NB4 (cell line): Measurements from ENCODE around the gene SAMD4A.

Experiments used
- DNase-seq: peaks from one replicate; pipeline ENCODE4 v3.0.0; 2010; ENCODE audit warnings: low read depth
- H3K4me3 ChIP-seq: one replicate; pipeline ENCODE4 v1.5.1; 2011; ENCODE audit warnings: mild to moderate bottlenecking, low read depth, low read length, moderate library complexity
- MYC ChIP-seq: IDR thresholded peaks from 2 replicates; pipeline ENCODE4 v1.6.1; 2011; ENCODE audit warnings: low read depth, low read length
- POLR2A ChIP-seq: IDR thresholded peaks from 2 replicates; pipeline ENCODE4 v1.6.1; 2011; ENCODE audit warnings: mild to moderate bottlenecking; ENCODE audit not compliant: insufficient read length; ENCODE audit errors: extremely low read depth
- TF ChIP-seq, protein P1 (sequence below): IDR thresholded peaks from 2 replicates; pipeline ENCODE4 v1.6.1; 2011; ENCODE audit warnings: low read depth, low read length
- TF ChIP-seq, protein P2 (sequence below): IDR thresholded peaks from one replicate; pipeline ENCODE4 v1.5.1; 2012; ENCODE audit warnings: low read depth, low read length

The SAMD4A gene

DNA sequence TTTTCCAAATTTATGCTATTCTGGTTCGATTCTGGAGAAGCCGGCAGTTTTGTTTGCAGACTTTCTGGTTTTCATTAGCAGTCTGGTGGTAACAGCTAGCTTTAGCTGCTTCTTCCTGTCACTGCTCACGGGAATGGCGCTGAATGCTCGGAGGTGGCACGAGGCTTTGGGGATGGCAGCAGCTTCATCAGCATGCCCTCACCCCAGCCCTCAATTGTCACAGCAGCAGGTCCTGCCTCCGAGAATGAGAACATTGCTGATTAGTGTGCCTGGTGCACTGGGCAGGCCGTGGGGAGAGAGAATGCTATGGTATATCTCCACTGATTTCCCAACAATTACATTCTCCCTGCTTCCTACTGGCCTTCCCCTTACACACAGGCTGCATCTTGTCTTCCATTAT, 73.6 kb downstream of the SAMD4A start:
- TF ChIP-seq MYC, result no peak
- TF ChIP-seq, protein P1, sequence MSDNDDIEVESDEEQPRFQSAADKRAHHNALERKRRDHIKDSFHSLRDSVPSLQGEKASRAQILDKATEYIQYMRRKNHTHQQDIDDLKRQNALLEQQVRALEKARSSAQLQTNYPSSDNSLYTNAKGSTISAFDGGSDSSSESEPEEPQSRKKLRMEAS, result no peak
- TF ChIP-seq, protein P2, sequence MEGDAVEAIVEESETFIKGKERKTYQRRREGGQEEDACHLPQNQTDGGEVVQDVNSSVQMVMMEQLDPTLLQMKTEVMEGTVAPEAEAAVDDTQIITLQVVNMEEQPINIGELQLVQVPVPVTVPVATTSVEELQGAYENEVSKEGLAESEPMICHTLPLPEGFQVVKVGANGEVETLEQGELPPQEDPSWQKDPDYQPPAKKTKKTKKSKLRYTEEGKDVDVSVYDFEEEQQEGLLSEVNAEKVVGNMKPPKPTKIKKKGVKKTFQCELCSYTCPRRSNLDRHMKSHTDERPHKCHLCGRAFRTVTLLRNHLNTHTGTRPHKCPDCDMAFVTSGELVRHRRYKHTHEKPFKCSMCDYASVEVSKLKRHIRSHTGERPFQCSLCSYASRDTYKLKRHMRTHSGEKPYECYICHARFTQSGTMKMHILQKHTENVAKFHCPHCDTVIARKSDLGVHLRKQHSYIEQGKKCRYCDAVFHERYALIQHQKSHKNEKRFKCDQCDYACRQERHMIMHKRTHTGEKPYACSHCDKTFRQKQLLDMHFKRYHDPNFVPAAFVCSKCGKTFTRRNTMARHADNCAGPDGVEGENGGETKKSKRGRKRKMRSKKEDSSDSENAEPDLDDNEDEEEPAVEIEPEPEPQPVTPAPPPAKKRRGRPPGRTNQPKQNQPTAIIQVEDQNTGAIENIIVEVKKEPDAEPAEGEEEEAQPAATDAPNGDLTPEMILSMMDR, result no peak
- TF ChIP-seq POLR2A, result no peak
- no peak for DNase-seq
- no peak overlapping the region for H3K4me3 ChIP-seq

DNA sequence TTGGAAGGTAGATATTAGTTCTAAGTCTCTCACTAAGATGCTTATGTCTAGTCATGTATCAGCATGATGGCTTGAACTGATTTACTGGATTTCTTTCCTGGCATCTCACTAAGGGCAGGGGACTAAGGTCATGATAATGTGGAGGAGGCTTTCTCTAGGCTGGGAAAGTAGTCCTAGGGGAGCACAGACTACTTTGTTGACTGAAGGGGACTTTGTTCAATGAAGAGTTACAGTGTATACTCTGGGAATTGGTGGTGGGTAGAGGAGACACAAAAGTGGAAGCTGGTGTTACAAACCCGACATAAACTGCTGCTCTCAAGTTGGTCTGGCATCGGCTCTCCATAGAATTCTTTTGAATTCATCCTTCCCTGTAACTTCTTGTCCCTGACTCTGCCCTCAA, 75.2 kb downstream of the SAMD4A start:
- TF ChIP-seq POLR2A (no peak), MYC (no peak)
- TF ChIP-seq, protein P2, result no peak
- TF ChIP-seq, protein P1, result no peak
- DNase-seq, result no peak

DNA sequence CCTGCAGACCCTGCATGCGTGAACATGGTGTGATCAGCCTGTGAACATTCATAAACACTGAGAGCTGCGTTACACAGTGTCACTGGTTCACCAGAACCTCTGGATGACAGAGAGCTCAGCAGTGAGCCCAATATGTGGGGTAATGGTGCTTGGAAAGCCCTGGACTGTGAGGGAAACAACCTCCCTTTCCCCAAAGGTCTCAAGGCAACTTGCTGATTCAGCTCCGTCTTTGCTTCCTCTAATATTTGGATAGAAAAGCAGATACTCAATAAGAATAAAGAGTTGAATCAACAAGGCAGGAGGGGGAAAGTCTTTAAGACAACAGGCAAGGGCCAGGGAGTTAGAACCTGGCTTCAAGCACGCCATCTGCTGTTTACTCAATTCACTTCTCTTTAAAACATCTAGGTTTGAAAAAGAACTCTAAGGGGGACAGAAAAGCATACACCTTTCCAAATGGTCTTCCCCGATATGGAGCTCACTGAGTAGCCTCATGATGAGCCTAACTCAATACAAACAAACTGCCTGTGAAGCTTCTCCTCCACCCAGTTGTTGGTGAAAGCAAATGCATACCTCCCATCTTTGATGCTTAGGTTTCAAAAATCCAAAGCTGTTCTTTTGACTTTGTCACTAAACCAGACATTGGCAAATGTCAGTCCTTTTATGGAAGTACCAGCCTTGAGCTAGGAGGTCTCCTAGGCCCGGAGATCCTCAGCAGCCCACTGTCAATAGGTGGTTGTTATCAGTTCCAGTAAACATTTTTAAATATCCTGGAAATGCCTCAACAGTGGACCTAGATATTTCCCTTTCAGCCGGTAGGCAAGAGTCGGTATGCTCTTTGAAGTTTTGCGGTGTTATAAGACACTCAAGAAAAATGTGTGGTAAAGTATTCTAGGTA, 76.1 kb downstream of the SAMD4A start:
- DNase-seq, result peak; percentile 16
- TF ChIP-seq, protein P2, result no peak
- H3K4me3 ChIP-seq, result no peak overlapping the region

More for the DNA sequence above, 75.2 kb downstream of the SAMD4A start:
- H3K4me3 ChIP-seq, result no peak overlapping the region

DNA sequence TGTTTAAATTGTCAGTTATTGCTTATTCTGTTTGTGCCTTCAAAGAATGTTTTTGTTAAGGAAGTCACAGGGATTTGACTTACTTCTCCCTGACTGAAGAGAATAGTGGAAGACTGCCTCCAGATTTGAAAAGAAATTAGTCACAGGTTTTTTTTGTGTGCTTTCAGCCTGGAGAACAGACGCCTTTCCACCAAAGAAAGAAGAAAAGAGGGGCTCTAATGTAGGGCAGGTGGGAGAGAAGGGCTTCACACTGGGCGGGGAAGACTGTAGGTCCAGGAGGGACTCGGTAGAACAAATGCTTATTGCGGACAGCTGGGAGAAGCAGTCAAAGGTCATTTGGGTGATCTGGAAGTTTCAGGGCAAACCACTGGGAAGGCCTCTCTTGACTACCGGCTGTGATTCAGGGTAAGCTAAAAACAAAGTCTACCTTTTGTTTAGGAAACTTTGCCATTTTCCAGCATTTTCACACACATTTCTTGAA, 76.8 kb downstream of the SAMD4A start:
- TF ChIP-seq, protein P2, result no peak
- no peak for TF ChIP-seq MYC

DNA sequence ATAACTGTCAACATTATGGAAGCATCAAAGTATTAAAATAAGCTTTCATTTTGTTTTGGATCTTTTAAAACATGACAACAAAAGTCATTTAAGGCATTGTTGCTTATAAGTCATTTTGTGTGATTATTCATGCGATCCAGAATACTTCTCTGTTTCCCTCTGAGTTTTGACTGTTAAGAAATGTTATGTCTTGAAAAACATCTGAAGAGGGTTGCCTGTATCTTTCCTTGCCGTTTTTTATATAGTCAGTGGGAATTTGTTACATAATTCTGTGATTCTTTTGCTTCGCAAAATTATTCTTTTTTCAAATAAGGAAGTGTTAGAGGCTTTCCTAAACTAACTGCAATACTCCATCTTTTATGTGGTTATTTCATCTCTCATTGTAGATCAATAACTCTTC, 78.7 kb downstream of the SAMD4A start:
- TF ChIP-seq, protein P2, result no peak
- TF ChIP-seq, protein P1, result no peak
- TF ChIP-seq POLR2A, result no peak
- no peak for TF ChIP-seq MYC
- no peak overlapping the region for H3K4me3 ChIP-seq
- no peak for DNase-seq

More for the DNA sequence above, 76.8 kb downstream of the SAMD4A start:
- DNase-seq, result no peak
- no peak overlapping the region for H3K4me3 ChIP-seq

DNA sequence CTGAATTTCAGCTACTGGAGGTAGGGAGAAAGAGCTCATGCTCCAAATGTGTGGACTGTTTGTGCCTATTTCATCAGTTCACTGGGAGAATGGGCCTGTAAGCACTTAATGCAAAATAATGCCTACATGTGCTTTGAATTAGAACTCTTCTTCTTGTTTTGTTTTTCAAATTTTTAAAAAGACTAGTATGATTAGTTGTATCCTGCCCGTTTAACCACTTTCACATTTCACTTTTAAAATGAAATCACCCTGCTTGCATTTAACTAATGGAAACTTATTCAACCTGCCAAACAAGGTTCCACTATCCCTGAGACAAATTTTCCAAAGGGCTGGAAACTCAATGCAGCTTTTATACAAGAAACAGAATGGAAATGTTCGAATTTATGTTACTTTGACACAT, 79.7 kb downstream of the SAMD4A start:
- H3K4me3 ChIP-seq, result no peak overlapping the region
- TF ChIP-seq, protein P1, result no peak
- TF ChIP-seq MYC (no peak), POLR2A (no peak)
- TF ChIP-seq, protein P2, result no peak
- no peak for DNase-seq
